HuH-7 (cell line): ENCODE measurements around the gene SLC22A2.
A peak's percentile ranks its signal among the peaks of the same experiment; 100 is the strongest.

Experiments
- DNase-seq: peaks from one replicate; pipeline ENCODE4 v3.0.0; 2011; ENCODE audit warnings: low spot score

The SLC22A2 gene

GRCh38 chr6:160273750-160274149, 15.1 kb upstream of the SLC22A2 start:
- DNase-seq: no peak

- DNase-seq: no peak
Measured at GRCh38 chr6:160273196-160273595, 14.6 kb upstream of the SLC22A2 start.

GRCh38 chr6:160272707-160273106, 14.1 kb upstream of the SLC22A2 start:
- DNase-seq: no peak

GRCh38 chr6:160270347-160270746, 11.7 kb upstream of the SLC22A2 start:
- DNase-seq: no peak

GRCh38 chr6:160269771-160270170, 11.2 kb upstream of the SLC22A2 start:
- DNase-seq: no peak

- no peak for DNase-seq
Measured at GRCh38 chr6:160269023-160269521, 10.5 kb upstream of the SLC22A2 start.

- DNase-seq: no peak
Measured at GRCh38 chr6:160267102-160267501, 8.5 kb upstream of the SLC22A2 start.

GRCh38 chr6:160265869-160266476, 7.4 kb upstream of the SLC22A2 start:
- DNase-seq: no peak

- no peak for DNase-seq
Measured at GRCh38 chr6:160264061-160264612, 5.5 kb upstream of the SLC22A2 start.

- no peak for DNase-seq
Measured at GRCh38 chr6:160263196-160263939, 4.7 kb upstream of the SLC22A2 start.

GRCh38 chr6:160261991-160262680, 3.5 kb upstream of the SLC22A2 start:
- DNase-seq: peak; percentile 71

GRCh38 chr6:160260803-160261450, 2.3 kb upstream of the SLC22A2 start:
- DNase-seq: peak; percentile 46

GRCh38 chr6:160260367-160260766, 1.7 kb upstream of the SLC22A2 start:
- DNase-seq: no peak

GRCh38 chr6:160259598-160259997, 977 bp upstream of the SLC22A2 start:
- DNase-seq: no peak

- no peak for DNase-seq
Measured at GRCh38 chr6:160259143-160259425, 463 bp upstream of the SLC22A2 start.

GRCh38 chr6:160256445-160256844, 2.2 kb downstream of the SLC22A2 start:
- DNase-seq: no peak

- DNase-seq: peak; percentile 97
Measured at GRCh38 chr6:160254467-160255312, 3.9 kb downstream of the SLC22A2 start.

- DNase-seq: peak; percentile 75
Measured at GRCh38 chr6:160253714-160254113, 4.9 kb downstream of the SLC22A2 start.

- no peak for DNase-seq
Measured at GRCh38 chr6:160253292-160253691, 5.3 kb downstream of the SLC22A2 start.

GRCh38 chr6:160252073-160252813, 6.4 kb downstream of the SLC22A2 start:
- no peak for DNase-seq

- no peak for DNase-seq
Measured at GRCh38 chr6:160249671-160250070, 8.9 kb downstream of the SLC22A2 start.
